A549 (cell line): ENCODE data around the gene FAAP100.

ENCODE experiments used
- CBX2 ChIP-seq: fragments of 200-600 bp; sonication (generic); IDR thresholded peaks from 2 replicates; pipeline ENCODE4 v1.6.1; 2016; ENCODE audit warnings: low read depth, mild to moderate bottlenecking, borderline replicate concordance
- JUN ChIP-seq, 2 experiments: fragments of >200 bp; sonication (Bioruptor Twin); formaldehyde crosslinking; IDR thresholded peaks; 2 replicates in 1 of 2; 3 replicates in 1 of 2; pipeline ENCODE4 v1.6.1; 2016 to 2017
- PHF8 ChIP-seq: fragments of 200-600 bp; sonication (generic); IDR thresholded peaks from 2 replicates; pipeline ENCODE4 v1.6.1; 2016; ENCODE audit warnings: low read depth, mild to moderate bottlenecking, antibody characterized with exemption, moderate library complexity, borderline replicate concordance
- POLR2A ChIP-seq: IDR thresholded peaks from 2 replicates; pipeline ENCODE4 v1.6.1; 2012; ENCODE audit warnings: mild to moderate bottlenecking, low read length
- RARB ChIP-seq: fragments of 250-450 bp; sonication (Bioruptor Pico); IDR thresholded peaks from 2 replicates; pipeline ENCODE4 v1.8.0; 2021; ENCODE audit warnings: mild to moderate bottlenecking, moderate library complexity
- RCOR1 ChIP-seq: fragments of 150-350 bp; IDR thresholded peaks from 2 replicates; pipeline ENCODE4 v1.6.1; 2014; ENCODE audit warnings: antibody characterized with exemption, low read length, low read depth
- TP53 ChIP-seq: fragments of 250-450 bp; sonication (Bioruptor Pico); IDR thresholded peaks from 2 replicates; pipeline ENCODE4 v1.5.0; 2021; ENCODE audit warnings: mild to moderate bottlenecking, moderate library complexity
- TF ChIP-seq, protein P1 (sequence below): fragments of >200 bp; sonication (Bioruptor Twin); formaldehyde crosslinking; IDR thresholded peaks from 3 replicates; pipeline ENCODE4 v1.5.1; 2016
- TF ChIP-seq, protein P2 (sequence below): IDR thresholded peaks from 2 replicates; pipeline ENCODE4 v1.6.1; 2012
- TF ChIP-seq, protein P3 (sequence below): fragments of 200-600 bp; sonication (generic); IDR thresholded peaks from 2 replicates; pipeline ENCODE4 v1.6.1; 2016; ENCODE audit warnings: antibody characterized with exemption, mild to moderate bottlenecking, moderate library complexity
- TF ChIP-seq, protein P4 (sequence below): fragments of 250-450 bp; sonication (Bioruptor Pico); IDR thresholded peaks from 2 replicates; pipeline ENCODE4 v1.5.0; 2021; ENCODE audit warnings: mild to moderate bottlenecking, moderate library complexity, borderline replicate concordance

DNA sequence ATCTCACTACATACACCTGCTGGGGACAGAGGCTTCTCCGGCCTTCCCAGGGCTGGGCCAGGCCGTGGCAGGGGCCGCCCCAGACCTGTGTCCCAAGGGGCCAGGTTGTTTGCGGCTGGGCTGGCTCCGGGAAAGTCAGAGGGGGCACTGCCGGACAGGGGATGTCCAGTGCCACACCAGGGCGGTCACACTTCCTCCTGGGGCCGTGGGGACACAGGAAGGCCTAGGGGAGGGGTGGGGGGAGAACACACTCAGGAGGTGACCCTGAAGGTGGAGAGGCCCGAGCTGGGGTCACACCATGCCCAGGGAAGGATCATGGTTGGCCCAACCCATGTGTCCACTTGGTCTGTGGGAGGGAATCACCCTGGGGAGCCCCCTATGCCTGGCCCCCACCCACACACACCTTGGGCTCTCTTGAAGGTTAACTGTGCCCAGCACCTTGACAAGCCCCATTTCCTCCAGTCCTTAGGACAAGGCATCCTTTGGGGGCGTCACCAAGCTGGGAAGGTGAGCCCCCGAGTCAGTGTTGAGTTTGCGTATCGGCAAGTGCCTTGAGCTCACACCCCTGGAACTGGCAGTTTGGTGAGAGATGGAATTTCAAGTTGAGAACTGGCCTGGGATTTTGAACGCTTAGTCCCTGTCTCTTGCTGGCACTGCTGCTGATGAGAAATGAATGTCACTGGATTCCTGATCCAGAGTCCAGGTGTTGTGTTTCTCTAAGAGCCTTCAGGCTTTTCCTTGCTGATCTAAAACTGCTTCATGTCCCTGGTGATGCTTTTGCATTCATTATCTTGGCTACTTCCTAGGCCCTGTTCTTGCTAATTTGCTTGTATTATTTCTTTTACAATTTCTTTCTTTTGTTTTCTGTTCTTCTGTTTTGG, 31.9 kb downstream of the FAAP100 start:
- TF ChIP-seq, protein P1, sequence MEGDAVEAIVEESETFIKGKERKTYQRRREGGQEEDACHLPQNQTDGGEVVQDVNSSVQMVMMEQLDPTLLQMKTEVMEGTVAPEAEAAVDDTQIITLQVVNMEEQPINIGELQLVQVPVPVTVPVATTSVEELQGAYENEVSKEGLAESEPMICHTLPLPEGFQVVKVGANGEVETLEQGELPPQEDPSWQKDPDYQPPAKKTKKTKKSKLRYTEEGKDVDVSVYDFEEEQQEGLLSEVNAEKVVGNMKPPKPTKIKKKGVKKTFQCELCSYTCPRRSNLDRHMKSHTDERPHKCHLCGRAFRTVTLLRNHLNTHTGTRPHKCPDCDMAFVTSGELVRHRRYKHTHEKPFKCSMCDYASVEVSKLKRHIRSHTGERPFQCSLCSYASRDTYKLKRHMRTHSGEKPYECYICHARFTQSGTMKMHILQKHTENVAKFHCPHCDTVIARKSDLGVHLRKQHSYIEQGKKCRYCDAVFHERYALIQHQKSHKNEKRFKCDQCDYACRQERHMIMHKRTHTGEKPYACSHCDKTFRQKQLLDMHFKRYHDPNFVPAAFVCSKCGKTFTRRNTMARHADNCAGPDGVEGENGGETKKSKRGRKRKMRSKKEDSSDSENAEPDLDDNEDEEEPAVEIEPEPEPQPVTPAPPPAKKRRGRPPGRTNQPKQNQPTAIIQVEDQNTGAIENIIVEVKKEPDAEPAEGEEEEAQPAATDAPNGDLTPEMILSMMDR: no peak
- TF ChIP-seq, protein P2, sequence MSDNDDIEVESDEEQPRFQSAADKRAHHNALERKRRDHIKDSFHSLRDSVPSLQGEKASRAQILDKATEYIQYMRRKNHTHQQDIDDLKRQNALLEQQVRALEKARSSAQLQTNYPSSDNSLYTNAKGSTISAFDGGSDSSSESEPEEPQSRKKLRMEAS: no peak
- TF ChIP-seq RARB (CRISPR knock-in tag) (no peak), TP53 (CRISPR knock-in tag) (no peak), JUN (IDR thresholded peaks at IDR 0.05) (no peak), POLR2A (no peak), RCOR1 (no peak), CBX2 (no peak), PHF8 (no peak)
- TF ChIP-seq, protein P3, sequence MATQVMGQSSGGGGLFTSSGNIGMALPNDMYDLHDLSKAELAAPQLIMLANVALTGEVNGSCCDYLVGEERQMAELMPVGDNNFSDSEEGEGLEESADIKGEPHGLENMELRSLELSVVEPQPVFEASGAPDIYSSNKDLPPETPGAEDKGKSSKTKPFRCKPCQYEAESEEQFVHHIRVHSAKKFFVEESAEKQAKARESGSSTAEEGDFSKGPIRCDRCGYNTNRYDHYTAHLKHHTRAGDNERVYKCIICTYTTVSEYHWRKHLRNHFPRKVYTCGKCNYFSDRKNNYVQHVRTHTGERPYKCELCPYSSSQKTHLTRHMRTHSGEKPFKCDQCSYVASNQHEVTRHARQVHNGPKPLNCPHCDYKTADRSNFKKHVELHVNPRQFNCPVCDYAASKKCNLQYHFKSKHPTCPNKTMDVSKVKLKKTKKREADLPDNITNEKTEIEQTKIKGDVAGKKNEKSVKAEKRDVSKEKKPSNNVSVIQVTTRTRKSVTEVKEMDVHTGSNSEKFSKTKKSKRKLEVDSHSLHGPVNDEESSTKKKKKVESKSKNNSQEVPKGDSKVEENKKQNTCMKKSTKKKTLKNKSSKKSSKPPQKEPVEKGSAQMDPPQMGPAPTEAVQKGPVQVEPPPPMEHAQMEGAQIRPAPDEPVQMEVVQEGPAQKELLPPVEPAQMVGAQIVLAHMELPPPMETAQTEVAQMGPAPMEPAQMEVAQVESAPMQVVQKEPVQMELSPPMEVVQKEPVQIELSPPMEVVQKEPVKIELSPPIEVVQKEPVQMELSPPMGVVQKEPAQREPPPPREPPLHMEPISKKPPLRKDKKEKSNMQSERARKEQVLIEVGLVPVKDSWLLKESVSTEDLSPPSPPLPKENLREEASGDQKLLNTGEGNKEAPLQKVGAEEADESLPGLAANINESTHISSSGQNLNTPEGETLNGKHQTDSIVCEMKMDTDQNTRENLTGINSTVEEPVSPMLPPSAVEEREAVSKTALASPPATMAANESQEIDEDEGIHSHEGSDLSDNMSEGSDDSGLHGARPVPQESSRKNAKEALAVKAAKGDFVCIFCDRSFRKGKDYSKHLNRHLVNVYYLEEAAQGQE: no peak
- TF ChIP-seq, protein P4, sequence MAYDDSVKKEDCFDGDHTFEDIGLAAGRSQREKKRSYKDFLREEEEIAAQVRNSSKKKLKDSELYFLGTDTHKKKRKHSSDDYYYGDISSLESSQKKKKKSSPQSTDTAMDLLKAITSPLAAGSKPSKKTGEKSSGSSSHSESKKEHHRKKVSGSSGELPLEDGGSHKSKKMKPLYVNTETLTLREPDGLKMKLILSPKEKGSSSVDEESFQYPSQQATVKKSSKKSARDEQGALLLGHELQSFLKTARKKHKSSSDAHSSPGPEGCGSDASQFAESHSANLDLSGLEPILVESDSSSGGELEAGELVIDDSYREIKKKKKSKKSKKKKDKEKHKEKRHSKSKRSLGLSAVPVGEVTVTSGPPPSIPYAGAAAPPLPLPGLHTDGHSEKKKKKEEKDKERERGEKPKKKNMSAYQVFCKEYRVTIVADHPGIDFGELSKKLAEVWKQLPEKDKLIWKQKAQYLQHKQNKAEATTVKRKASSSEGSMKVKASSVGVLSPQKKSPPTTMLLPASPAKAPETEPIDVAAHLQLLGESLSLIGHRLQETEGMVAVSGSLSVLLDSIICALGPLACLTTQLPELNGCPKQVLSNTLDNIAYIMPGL: no peak
